HG02623 (cell line): ENCODE measurements around the gene ZNF286A.
"Not testable (repeated sequence)": the region's sequence is repeated elsewhere in the genome, so short reads cannot be mapped to it uniquely, and the experiment has no call there.

ENCODE experiments used
- ATAC-seq: cut with Tn5 transposase; IDR thresholded peaks from one replicate; pipeline ENCODE4 v1.9.1; 2021; ENCODE audit warnings: moderate library complexity; ENCODE audit not compliant: unreplicated experiment

ZNF286A gene

DNA sequence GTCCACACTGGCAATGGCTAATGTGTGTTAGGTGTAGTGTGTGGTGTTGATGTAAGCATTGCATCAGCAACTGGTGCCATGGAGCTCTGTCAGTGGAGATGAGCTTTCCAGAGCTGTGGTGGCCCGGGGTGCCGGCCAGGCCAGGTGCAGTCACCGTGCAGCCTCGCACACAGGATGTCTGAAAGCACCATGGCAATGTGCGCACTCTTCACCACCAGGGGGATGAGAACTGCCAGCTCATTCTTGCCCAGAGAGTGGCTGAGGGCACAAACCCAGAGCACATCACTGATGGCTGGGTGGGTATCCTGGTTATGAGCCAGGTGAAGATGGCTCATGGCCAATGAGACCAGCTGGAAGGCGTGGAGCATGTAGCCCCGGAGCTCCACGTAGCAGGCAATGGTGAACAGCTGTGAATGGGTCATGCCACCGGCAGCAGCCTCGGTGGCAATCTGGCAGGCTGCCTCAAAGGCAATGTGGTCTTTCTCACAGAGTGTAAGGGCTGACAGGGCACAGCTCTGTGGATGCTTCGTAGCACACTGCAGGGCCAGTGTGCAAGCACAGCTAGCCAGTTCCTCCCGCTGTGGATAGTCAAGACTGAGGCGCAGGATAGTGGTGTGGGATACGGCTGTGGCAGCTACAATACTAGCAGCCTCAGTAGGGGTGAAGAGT, 69.4 kb downstream of the ZNF286A start:
- ATAC-seq: not testable (repeated sequence)
